GM12874 (cell line): ENCODE data around the gene FAM180B.

Experiments used
- CTCF ChIP-seq: IDR thresholded peaks from 2 replicates; pipeline ENCODE4 v1.5.1; 2011; ENCODE audit warnings: low read depth, mild to moderate bottlenecking, control low read depth, low read length, moderate library complexity; ENCODE audit not compliant: insufficient read depth

Gene FAM180B

GRCh38 chr11:47607380-47607779 is 20.9 kb downstream of the FAM180B start:
- TF ChIP-seq CTCF: no peak

- no peak for TF ChIP-seq CTCF
These were observed 23.2 kb downstream of the FAM180B start for GRCh38 chr11:47609675-47610074.

GRCh38 chr11:47611348-47611794 is 24.9 kb downstream of the FAM180B start:
- no peak for TF ChIP-seq CTCF

- TF ChIP-seq CTCF: no peak
These were observed 28.8 kb downstream of the FAM180B start for GRCh38 chr11:47615249-47615648.

- TF ChIP-seq CTCF: peak; percentile 75
These were observed 30.4 kb downstream of the FAM180B start for GRCh38 chr11:47616726-47617416.

GRCh38 chr11:47617417-47617809 is 30.9 kb downstream of the FAM180B start:
- TF ChIP-seq CTCF: no peak

- TF ChIP-seq CTCF: no peak
These were observed 34.4 kb downstream of the FAM180B start for GRCh38 chr11:47620836-47621378.
